Mucosa of rectum (tissue), 2 donors: ENCODE data around the gene PRDM5.

Experiments
- H3K27ac ChIP-seq, 2 donors: one replicate each; pipeline ENCODE4 v1.7.0; 2013; ENCODE audit warnings: inconsistent platforms in 2 of 2, low read depth in 2 of 2, low read length in 2 of 2
- H3K27me3 ChIP-seq, 2 donors: one replicate each; pipeline ENCODE4 v1.7.0; 2013; ENCODE audit warnings: low read length in 2 of 2; ENCODE audit not compliant: control insufficient read depth in 2 of 2, insufficient read depth in 2 of 2
- H3K36me3 ChIP-seq, 2 donors: one replicate each; pipeline ENCODE4 v1.7.0; 2013; ENCODE audit warnings: low read length in 2 of 2; ENCODE audit not compliant: control insufficient read depth in 2 of 2, insufficient read depth in 2 of 2
- H3K4me1 ChIP-seq, 2 donors: one replicate each; pipeline ENCODE4 v1.7.0; 2013; ENCODE audit warnings: low read length in 2 of 2, mild to moderate bottlenecking in 1 of 2; ENCODE audit not compliant: control insufficient read depth in 2 of 2, insufficient read depth in 2 of 2
- H3K4me3 ChIP-seq, 2 donors: one replicate each; pipeline ENCODE4 v1.7.0; 2013; ENCODE audit warnings: low read length in 2 of 2
- H3K9ac ChIP-seq, 2 donors: one replicate each; pipeline ENCODE4 v1.7.0; 2013; ENCODE audit warnings: low read length in 2 of 2, low read depth in 1 of 2, mild to moderate bottlenecking in 1 of 2
- H3K9me3 ChIP-seq, 2 donors: one replicate each; pipeline ENCODE4 v1.7.0; 2013; ENCODE audit warnings: low read length in 2 of 2; ENCODE audit not compliant: control insufficient read depth in 2 of 2
- donor health status: healthy.
- donor health status: Normal muscosa, but diverticular disease.

Gene PRDM5

DNA sequence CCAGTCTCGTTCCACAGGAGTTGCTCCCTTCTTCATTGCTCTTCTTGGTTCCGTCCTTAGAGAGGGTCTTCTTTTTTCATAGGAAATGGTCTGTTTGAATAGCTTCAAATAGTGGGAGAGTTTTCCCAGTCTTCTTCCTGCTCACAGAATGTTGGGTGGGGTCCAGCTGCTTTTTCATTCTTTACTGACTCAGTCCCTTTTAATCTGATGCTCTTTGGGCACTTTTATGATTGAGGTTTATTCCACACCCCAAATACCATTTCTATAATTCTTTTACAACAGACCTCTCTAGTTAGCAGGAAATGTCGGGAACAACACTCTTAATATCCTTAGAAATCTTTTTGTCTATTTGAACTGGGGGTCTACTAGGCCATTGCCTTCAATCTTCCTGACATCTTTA is 239.5 kb downstream of the PRDM5 start:
- H3K4me1 ChIP-seq: no peaks in the 10 kb centered on the region
- H3K36me3 ChIP-seq: no peaks in the 10 kb centered on the region
- no peak overlapping the region for H3K9ac ChIP-seq
- H3K27me3 ChIP-seq: no peaks in the 10 kb centered on the region
- no peaks in the 10 kb centered on the region for H3K9me3 ChIP-seq
- no peak overlapping the region for H3K4me3 ChIP-seq
- H3K27ac ChIP-seq: no peak overlapping the region

DNA sequence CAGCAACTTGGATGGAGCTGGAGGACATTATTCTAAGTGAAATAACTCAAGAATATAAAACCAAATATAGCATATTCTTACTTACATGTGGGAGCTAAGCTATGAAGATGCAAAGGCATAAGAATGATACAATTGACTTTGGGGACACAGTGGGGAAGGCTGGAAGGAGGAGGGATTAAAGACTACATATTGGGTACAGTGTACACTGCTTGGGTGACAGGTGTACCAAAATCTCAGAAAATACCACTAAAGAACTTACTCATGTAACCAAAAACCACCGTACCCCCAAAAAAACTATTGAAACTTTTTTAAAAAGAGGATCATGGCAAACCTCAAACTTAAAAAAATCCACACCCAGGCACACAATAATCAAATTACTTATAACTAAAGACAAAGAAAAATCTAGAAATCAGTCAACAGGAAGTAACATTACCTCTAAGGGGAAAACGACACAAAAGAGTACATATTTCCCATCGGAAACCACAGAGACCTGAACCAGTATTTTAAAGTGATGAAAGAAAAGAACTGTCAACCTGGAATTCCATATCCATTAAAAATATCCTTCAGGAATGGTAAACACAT is 241.8 kb downstream of the PRDM5 start:
- no peak overlapping the region for H3K4me3 ChIP-seq
- no peaks in the 10 kb centered on the region for H3K4me1 ChIP-seq
- H3K27ac ChIP-seq: no peak overlapping the region
- H3K9me3 ChIP-seq: no peaks in the 10 kb centered on the region
- H3K36me3 ChIP-seq: no peaks in the 10 kb centered on the region
- no peak overlapping the region for H3K9ac ChIP-seq
- no peaks in the 10 kb centered on the region for H3K27me3 ChIP-seq

DNA sequence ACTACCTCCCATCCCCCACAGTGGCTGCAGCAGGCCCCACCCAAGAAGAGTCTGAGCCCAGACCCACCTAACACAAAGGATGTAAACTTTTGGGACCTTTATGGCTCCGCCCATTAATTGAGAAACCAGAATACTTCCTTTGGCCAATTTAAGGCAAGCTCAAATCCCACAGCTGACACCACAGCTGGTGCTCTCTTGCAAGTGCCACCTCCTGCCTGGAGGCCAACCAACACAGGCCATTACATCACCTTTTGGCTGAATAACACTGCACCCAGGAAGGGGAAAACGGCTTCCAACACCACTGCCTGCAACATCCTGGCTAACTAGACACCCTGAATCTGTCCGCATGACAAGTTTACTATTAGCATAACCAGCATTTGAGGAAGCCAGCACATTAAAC is 248.8 kb downstream of the PRDM5 start:
- Histone ChIP-seq H3K27ac (no peak overlapping the region), H3K27me3 (no peaks in the 10 kb centered on the region), H3K36me3 (no peaks in the 10 kb centered on the region), H3K4me1 (no peaks in the 10 kb centered on the region), H3K9me3 (no peaks in the 10 kb centered on the region), H3K9ac (no peak overlapping the region), H3K4me3 (no peak overlapping the region)

DNA sequence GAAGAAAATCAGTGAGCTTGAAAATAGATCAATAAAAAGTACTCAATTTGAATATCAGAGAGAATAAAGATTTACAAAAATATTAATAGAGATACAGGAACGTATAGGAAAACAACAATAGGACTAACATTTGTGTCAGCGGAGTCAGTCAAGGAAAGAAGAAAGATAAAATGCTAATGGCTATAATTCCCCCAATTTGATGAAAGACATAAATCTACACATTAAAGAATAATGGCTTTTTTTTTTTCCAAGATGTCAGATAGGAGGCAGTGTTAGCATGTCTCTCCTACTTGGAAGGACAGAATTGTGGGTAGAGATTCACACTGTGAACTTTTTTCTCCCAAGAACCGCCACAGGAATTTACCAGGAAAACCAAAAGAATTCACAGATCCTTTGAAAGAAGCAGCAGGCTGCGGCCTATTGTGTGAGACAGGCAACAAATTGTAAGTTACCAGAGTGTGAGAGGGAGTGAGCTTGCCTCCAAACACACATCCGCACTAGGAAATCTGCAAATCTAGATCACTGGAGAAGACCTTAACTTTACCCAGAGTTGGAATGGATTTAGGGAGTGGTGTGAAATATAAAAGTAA is 249.9 kb downstream of the PRDM5 start:
- Histone ChIP-seq H3K9me3 (no peaks in the 10 kb centered on the region), H3K27me3 (no peaks in the 10 kb centered on the region), H3K4me1 (no peaks in the 10 kb centered on the region), H3K36me3 (no peaks in the 10 kb centered on the region), H3K27ac (no peak overlapping the region), H3K9ac (no peak overlapping the region), H3K4me3 (no peak overlapping the region)

DNA sequence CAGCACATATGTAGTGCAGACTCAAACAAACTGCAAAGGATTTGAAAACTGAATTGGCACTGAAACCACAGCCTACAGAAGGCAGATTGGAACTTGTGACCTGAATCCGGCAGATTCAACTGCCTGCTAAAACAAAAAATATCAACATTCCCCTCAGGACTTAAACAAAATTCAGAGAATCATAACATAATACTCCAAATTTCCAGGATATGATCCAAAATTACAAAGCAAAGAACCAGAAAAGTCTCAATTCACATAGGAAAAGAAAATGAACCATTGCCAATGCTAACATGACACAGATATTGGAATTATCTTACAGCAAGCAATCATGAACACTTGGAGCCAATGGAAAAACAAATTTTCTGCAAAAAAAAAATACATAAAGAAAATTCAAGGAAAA is 250.4 kb downstream of the PRDM5 start:
- no peak overlapping the region for H3K9ac ChIP-seq
- no peak overlapping the region for H3K4me3 ChIP-seq
- no peak overlapping the region for H3K27ac ChIP-seq
- no peaks in the 10 kb centered on the region for H3K36me3 ChIP-seq
- no peaks in the 10 kb centered on the region for H3K27me3 ChIP-seq
- no peaks in the 10 kb centered on the region for H3K9me3 ChIP-seq
- H3K4me1 ChIP-seq: no peaks in the 10 kb centered on the region

DNA sequence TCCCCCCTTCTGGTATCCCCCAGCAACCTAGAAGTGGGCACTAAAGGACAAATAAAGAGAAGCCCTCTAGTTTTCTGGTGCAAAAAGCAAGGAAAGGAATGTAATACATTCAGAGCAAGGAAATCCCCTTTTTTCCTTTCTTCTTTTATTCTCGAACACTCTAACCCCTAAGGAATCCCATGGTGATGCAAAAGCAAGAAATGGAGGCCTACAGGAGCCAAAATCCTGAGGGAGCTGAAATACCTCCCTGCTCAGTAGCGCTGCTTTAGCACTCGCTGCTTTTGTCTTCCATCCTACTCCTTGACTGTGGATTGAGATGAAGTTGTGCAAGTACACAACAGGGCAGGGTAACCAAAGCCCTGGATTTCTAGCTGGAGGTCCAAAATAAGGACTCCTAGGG is 251.0 kb downstream of the PRDM5 start:
- H3K9ac ChIP-seq: no peak overlapping the region
- H3K9me3 ChIP-seq: no peaks in the 10 kb centered on the region
- no peak overlapping the region for H3K27ac ChIP-seq
- no peaks in the 10 kb centered on the region for H3K27me3 ChIP-seq
- no peaks in the 10 kb centered on the region for H3K4me1 ChIP-seq
- H3K36me3 ChIP-seq: no peaks in the 10 kb centered on the region
- no peak overlapping the region for H3K4me3 ChIP-seq

DNA sequence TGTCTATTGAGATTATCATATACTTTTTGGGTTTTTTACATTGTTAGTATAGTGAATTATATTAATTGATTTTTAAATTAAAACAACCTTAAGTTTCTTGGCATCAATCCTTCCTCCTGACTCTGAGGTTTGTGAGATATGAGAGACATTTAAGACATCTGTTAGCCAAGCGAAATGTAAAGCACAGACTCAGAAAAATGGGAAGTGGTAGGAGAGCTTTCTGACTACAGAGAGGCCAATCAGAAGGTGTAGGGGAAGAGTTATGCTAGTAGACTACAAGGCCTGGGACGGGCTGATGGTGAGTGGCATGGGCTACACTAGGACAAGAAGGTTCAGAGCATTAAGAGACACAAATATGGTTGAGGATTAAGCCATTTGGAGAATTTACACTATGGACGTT is 255.4 kb downstream of the PRDM5 start:
- H3K4me1 ChIP-seq: no peaks in the 10 kb centered on the region
- no peaks in the 10 kb centered on the region for H3K27me3 ChIP-seq
- no peaks in the 10 kb centered on the region for H3K36me3 ChIP-seq
- H3K9me3 ChIP-seq: no peaks in the 10 kb centered on the region
- no peak overlapping the region for H3K4me3 ChIP-seq
- no peak overlapping the region for H3K27ac ChIP-seq
- H3K9ac ChIP-seq: no peak overlapping the region

DNA sequence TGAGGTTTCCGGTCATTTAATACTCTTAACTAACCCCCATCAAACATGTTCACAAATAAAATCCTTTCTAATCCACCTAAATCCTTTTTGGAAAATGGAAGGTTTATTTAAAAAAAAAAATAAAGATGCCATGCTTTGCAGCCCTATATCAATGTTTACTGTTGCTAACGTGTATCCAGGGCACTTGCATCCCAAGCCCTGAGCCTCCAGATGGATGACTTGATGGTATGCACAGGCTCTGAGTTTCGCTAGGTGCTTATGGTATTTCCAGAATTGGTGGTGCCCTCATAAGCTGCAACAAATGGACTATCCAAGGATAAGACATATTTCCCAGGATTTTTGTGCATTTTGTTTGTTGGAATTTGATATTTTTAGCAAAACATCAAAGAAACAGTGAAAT is 257.7 kb downstream of the PRDM5 start:
- H3K4me1 ChIP-seq: no peaks in the 10 kb centered on the region
- no peaks in the 10 kb centered on the region for H3K9me3 ChIP-seq
- no peaks in the 10 kb centered on the region for H3K27me3 ChIP-seq
- no peak overlapping the region for H3K4me3 ChIP-seq
- H3K9ac ChIP-seq: no peak overlapping the region
- H3K36me3 ChIP-seq: no peaks in the 10 kb centered on the region
- H3K27ac ChIP-seq: no peak overlapping the region

DNA sequence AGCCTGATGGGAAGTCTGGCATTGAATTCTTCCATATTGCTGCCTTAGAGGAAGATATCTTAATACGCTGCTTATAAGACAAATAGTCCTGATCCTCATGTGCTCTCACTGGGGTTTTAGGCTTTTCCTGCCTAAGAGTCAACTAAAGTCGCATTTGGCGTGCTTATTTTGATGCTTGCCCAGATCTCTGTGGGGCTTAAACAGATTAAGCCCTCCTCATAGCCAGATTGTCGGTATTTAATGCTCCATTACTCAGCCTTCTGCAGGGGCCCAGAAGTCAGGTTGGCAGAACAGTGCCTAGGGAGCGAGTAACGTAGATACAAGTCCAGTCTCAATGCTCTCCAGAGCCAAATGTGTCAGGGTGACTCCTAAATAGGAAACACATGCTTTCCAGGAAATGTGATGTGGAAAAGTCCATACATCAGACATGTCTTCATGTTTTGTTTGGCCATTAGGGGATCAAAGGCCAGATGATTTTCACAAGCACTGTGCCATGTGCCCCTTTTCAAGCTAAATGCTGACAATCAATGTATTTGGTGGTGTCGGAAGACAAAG is 262.8 kb downstream of the PRDM5 start:
- Histone ChIP-seq H3K4me3 (no peak overlapping the region), H3K27ac (no peak overlapping the region), H3K36me3 (no peaks in the 10 kb centered on the region), H3K9me3 (no peaks in the 10 kb centered on the region), H3K9ac (no peak overlapping the region), H3K27me3 (no peaks in the 10 kb centered on the region), H3K4me1 (no peaks in the 10 kb centered on the region)

DNA sequence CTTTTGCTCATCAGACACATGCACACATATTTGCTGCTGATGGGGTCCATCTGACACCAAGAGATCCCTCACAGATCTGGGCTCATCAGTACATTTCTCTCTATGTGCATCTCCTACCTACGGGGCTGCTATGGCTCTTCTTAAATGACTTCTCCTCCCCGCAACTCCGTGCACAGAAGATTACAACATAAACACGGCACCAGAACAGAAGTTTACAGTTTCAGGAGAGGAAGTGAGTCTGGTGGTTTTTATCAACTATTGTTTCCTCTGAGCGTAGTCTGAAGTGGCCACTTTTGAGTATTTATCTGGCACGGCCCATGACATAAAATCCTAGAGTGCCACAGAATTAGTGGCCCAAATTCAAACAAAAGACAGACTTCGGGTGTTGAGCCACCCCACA is 263.8 kb downstream of the PRDM5 start:
- no peak overlapping the region for H3K4me3 ChIP-seq
- no peaks in the 10 kb centered on the region for H3K4me1 ChIP-seq
- no peaks in the 10 kb centered on the region for H3K9me3 ChIP-seq
- H3K9ac ChIP-seq: no peak overlapping the region
- H3K27me3 ChIP-seq: no peaks in the 10 kb centered on the region
- no peak overlapping the region for H3K27ac ChIP-seq
- no peaks in the 10 kb centered on the region for H3K36me3 ChIP-seq
